ENCODE measurements around the gene PREP. TPM values are rescaled to one million over a fixed set of nuclear protein-coding genes. Genes with fewer than 3 reads are reported as not detected.

PREP gene
- total RNA-seq, 8 experiments from 2014 or later: 16.0 to 60.1 (median 25.4) TPM

Other genes starting within 250 kb of the PREP start
- gene POPDC3, start 223.1 kb downstream of the PREP start, total RNA-seq: 10 to 100 TPM in 3 of 8 experiments, 1 to 10 TPM in 5; 1.8 to 19.1 (median 4.8) TPM